ENCODE results near the gene MYO5B.
A peak's percentile ranks its signal among the peaks of the same experiment; 100 is the strongest.

The MYO5B gene

DNA sequence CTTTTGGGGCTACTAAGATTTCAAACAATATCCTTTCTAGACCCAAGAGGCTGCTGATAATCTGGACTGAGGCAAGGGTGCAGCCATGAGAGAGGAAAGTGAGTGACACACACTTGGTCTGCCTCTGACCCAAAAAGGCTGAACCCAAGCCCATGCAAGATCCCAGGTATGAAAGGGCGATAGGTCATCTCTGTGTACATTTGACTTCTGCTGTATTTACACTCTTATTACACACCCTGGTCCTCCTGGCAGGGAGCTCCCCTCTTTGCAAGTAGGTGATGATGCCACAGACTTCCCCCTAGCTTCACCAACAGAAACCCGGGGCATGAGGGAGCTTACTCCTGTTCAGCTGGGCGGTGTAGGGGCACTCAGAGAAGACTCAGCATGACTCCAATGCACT is 319.8 kb downstream of the MYO5B start:
- no peak for DNase-seq

DNA sequence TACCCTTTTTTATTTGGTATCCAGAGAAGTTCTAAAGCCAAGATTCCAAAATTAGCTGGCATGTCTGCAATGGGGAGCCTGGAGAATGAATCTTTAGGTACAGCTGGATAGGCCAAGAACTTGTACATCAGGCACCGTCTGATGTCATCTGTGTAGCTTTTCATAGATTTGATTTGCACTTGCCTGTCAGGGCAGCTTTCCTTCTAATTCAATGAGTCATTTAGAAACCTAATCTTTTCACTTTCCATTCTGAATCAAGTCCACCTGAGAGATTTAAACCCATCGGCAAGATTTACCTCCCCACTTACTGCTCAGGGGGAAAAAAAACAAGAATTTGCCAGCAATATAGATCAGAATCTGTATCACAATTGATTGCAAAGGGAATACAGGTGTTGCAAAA is 320.7 kb downstream of the MYO5B start:
- no peak for DNase-seq

DNA sequence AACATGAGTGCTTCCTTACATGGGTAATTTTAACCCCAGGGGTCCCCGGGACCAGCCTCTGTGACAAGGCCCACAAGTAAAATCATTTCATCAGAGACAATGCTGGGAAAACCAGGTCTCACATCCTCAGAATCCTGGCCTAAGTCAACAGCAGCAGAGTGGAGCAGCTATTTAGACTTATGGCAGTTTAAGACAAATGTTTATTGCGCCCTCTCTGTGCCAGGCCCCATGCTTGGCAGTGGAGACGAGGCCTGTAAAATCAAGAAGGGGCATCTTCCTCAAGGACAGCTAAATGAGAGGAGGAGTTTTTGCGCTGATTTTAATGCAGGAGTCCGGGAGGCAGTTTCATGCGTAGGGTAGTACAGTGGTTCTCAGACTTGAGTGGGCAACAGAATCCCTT is 325.6 kb downstream of the MYO5B start:
- no peak for DNase-seq

DNA sequence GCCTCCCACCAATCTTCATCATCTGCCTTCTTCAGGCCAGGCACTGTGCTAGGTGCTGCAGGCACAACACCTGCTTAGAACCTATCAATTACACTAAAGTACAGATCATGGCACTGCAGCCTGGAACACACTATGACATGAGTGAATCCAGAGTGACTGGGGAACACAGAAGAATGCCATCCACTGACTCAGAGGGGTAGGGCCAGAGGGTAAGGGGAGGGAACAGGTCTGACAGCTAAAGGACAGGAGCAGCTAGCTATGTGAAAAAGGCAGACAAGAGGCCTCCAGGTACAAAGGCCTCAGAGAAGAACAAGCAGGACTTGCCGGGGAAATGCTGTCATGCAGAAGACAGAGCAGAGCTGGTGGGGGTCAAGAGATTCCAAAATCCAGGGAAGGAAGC is 328.3 kb downstream of the MYO5B start:
- DNase-seq, result no peak

DNA sequence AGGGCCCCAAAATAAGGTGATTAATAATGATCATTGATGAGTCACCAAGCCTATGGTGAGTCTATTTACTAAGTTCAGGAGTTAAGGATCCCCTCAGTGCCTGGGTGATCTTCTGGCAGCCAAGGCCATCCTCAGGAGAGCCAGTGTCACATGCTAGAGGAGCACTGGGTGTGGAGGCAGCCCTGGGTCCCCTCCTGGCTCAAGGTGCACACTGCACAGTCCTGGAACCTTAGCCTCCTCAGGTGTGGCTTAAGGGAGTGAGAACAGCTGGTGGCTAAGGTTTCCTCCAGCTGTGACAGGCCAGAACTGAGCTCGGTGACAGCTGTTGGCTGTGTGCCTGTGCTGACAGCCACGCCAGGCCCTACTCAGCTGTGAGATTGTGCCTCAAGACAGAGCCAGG is 329.5 kb downstream of the MYO5B start:
- peak; percentile 7 for DNase-seq

DNA sequence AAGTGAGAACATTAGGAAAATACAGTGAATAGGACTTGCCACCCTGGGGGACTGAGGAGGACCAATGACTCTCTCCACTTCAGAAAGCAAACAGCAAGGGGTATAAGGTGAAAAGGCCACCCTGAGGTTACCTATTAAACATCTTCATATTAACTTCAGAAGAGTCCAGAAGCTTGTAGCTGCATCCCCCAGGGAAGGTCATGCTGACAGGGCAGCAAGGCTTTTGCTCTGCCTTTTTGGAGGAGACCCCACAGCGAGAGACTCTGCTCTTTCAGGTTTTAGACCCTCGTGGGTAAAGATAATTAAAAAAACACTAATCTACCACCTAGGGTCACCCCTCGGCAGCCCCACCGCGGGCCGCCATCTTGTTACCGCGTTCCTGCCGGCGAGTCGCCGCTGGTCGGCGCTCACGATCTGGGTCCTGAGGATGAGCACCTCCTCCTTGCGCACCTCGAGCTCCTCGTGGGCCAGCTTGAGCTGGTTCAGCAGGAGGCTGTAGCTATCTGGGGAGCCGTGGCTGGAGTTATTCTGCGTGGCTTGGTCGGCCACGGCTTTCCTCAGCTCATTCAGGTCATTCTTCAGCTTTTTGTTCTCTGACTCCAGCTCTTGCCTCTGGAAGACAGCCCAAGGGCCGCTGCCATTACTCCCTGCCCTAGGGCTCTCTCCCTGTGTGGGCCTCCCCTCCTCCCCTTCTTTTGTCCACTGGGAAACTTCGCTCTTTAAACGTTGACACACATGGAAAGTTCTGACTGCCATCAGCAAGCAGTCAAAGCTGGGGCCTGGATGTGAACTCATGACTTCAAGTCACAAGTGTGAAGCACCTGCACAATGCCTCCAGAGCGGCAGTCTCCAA is 331.0 kb downstream of the MYO5B start:
- DNase-seq, result no peak

DNA sequence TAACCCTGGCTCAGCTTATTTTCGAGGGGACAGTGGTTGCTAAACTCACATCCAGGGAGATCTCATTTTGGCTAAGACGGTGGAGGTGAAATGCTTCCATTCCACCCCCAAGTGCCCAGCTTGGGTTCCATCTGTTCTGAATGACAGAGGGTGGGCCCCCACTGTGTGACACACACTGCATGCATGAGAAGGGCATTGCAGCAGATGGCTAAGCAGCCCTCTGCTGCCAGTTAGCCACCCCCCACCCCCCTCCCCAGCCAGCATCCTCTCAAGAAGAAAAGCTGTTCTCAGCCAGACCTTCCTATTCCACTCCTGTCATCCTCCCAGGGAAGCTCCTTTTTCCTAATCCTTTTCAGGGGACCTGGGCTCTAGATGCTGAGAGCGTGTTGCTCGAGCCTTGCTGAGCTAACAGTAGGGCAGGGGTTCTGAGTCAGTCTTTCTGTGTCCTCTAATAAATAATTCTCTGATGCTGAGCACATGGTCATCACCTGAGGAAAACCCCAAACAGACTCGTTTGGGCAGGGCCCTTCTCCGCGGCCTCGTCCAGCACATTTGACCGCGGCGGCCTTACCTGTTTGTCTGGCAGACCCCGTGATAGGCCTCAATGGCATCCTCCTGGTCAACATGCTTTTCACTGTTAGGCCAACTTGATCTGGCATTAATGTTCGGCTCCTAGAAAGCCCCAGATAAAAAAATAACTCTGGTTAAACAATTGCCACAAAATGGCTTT is 332.1 kb downstream of the MYO5B start:
- DNase-seq, result no peak

DNA sequence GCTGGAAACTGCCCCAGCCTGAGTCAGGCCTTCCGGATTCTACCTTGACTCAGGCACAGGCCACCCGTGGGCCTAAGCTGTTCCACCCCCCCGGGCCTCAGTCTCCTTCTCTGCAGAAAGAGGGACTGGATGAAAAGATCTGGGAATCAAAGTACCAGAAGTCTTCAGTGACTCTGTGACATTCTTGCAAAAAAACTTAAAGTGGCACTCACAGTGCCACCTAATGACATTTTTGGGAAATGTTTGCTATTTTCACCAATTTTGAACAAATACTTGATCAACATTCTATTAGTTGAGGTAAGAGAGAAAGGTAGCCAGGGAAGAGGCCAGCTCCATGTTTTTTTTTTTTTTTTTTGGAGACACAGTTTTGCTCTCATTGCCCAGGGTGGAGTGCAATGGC is 333.3 kb downstream of the MYO5B start:
- DNase-seq, result no peak

DNA sequence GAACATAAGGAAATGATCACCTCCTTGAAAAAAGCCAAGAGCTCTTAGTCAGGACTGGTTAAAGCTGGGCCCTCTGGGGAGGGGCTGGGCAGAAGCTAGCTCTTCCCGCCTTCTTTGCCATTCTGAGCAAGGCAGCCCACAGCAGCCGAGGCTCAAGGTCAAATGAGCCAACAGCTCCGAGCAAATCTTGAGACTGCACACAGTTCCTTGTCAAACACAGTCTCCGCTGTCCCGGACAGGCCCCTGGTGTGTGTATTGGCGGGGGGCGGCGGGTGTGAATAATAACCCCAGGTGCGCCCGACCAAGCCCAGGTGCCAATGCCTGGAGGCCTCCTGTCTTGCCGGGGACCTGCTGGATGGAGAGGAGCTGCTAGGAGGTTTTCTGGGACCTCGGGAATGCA is 335.2 kb downstream of the MYO5B start:
- no peak for DNase-seq

DNA sequence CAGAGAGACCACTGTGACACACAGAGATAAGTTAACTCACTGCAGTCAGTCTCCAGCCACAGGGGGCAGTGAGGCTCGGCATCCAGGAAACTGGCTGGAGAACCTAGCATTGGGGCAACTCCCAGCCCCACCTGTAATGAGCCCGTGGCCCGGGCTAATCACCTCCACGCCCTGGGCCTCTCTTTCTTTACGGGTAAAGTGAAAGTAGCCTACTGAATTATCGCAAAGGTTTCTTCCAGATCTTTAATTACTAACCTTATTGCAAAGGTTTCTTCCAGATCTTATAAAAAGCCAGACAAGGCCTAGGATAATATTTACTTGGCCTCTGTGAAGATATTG is 336.0 kb downstream of the MYO5B start:
- DNase-seq, result no peak

DNA sequence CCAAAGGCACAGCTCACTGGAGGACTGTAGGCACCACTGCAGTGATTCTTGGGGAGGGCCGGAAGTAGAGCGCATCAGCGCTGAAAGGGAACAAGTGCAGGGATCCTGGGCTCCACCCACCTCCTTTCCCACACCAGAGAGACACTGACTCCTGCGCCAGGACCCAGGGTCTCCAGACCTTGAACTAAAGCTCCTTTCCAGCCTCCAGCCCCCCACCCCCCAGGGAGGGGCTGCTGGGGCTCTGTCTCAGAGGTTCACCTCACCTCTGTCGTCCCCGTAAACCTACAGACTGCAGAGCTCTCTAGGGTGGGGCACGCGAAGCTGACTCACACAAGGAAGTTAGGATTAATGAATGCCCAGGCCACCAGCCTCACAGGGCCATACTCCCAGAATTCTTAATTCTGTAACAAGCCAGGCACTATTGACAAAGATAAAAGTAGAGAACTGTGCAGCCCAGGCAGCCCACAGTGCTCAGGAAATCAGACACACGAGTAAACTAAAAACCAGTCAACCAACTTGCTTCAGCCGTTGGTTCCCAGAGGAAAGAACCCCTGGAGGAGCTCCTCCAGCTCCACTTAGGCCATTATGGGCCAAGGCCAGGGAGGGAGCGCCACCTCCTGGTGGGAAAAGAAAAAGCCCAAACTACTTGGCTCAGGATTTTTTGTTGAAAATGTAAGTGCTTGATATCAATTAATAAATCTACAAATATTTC is 336.5 kb downstream of the MYO5B start:
- peak; percentile 61 for DNase-seq

DNA sequence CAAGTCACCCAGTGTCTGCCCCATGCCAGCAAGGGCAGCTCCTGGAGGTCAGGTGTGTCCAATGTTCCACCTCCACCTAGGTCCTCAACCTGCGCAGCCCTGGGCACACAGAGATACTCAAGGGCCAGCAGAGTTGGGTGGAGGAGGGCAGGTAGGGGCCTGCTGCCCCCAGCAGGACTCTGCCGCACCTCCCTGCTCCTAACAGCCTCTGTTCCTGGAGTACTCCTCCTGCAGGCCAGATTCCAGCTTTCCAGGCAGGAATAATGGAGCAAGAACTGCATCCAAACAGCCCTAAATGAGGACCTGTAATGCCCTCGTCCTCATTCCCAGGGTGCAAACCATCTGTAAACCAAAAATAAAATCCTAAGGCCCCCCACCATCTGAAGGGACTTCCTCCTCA is 337.2 kb downstream of the MYO5B start:
- DNase-seq, result no peak

DNA sequence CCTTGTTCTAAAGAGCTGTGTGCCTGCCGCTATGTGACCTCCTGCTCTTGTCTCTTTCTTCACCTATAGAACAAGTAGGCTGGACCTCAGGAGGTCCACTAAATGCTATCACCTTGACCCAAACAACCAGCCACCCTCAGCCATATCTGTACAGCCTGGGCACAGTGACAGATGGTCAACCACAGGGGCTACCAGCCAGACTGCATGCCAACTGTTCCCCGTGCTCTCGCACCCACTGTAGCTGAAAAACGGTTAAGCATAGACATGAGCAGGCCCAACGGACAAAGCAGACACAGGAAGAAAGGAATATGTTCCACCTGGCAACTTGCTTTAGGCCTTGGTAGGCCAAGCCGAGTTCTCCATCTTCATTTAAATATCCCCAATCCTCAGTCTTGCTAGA is 338.5 kb downstream of the MYO5B start:
- no peak for DNase-seq

DNA sequence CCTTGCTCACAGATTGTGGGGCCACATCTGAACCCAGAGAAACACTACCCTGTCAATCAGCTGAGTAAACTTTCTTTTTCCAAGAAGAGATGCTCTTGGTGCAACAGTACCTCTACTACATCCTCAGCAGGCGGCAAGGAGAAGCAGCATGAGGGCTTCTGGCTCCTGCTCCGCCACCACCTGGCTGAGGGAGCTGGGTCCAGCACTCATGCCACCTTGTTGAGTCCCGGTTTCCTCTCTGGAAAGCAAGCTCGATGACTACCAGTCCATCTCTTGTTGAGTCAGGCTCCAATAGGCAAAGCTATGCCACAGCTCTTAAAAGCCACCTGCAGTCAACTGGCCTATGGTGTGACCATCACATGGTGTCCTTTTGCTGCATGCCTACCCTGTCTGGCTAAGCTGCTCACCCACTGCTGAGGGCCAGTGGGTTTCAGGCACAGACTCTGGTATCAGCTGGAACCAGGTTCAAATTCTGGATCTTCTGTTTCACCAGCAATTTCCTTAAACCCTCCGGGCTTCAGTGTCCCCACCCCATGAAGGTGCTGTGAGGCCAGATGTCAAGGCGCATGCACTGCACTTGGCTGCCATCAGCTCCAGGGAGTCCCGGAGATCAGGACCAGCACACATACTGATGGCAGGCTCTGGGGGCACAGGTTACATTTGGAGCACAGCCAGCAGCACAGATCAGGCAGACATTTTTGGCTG is 339.1 kb downstream of the MYO5B start:
- no peak for DNase-seq

DNA sequence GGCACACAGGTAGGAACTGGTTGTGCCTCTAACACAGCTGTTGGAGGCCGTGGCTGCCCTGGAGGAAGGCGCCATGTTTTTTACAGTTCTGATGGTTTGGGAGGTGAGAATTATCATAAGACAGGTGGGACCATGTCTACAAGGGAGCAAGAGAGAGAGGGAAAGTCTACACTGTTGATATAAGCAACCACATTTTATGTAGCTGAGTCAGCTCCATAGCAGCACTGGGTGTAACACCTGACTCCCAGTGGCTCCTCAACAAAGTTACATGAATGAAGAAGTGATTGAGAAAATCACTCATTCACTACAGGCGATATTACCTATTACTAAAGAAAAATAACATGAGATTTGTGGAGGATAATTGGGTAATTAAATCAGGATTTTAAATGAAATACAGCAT is 340.3 kb downstream of the MYO5B start:
- DNase-seq, result no peak

DNA sequence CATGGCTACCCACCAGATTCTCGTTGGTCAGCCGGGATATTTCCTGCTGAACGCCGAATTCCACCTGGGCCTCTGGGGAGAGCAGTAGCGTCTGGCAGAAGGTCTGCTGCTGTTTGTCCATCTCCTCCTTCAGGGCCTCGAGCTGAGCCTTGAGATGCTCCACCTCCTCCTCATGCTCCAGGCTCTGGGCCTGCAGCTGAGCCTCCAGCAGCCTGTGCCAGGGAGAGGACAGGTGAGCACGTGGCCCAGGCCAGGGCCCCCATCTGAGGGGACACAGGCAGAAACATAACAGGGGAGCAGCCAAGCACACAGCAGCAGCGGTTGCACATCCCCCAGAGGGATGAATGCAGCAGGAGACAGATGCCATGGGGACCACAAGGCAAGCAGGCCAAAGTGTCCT is 341.5 kb downstream of the MYO5B start:
- no peak for DNase-seq

DNA sequence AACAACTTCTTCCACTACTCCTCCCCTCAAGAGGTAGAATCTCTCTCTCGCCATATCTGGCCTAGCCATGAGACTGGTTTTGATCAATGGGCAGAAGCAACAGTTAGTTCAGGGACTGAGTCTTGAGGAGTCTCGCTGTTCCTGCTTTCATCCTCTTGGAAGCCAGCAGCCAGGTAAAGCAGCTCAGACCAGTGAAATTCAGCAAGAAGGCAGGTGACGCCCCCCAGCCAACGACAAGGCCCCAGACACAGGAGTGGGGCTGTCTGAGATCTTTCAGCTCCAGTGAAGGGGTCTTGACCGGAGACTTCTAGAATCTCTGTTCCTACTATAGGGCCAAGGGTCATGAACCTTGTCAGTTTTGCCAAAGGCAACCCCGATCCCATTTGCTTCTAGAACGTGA is 341.9 kb downstream of the MYO5B start:
- no peak for DNase-seq

DNA sequence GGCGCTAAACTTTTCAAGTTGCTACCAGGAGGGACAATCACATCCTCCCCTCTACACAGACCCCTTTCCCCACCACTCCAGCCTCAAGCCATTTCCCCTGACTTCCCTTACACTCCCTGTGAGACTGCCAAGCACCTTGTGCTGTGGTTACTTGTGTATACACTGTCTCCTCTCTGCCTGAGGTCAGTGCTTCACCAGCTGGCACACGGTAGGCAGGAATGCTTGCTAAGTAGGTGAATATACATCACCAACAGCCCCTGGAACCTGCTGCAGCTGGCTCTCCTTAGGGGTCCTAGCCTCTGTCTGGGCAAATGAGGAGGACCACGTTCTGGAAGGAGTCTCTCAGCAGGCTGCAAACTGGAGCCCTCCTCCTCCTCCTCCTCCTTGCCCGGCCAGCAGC is 343.3 kb downstream of the MYO5B start:
- DNase-seq, result no peak

DNA sequence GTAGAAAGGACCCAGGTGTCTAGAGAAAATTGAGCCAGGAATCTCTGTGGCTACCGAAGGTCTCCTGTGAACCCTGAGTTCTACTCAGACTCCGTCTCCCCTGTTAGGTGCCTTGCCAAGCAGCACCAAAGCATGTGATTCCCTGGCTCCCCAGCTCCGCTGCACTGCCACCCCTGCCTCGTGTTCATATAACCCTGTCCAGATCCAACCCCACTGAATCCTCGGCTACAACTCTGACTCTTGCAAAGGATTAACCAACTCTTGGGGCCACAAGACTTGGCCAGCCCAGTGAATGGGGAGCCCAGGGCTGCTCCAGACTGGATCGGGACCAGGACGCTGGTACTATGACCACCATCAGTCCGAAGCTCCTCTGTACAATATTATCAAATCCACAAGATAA is 344.3 kb downstream of the MYO5B start:
- no peak for DNase-seq

DNA sequence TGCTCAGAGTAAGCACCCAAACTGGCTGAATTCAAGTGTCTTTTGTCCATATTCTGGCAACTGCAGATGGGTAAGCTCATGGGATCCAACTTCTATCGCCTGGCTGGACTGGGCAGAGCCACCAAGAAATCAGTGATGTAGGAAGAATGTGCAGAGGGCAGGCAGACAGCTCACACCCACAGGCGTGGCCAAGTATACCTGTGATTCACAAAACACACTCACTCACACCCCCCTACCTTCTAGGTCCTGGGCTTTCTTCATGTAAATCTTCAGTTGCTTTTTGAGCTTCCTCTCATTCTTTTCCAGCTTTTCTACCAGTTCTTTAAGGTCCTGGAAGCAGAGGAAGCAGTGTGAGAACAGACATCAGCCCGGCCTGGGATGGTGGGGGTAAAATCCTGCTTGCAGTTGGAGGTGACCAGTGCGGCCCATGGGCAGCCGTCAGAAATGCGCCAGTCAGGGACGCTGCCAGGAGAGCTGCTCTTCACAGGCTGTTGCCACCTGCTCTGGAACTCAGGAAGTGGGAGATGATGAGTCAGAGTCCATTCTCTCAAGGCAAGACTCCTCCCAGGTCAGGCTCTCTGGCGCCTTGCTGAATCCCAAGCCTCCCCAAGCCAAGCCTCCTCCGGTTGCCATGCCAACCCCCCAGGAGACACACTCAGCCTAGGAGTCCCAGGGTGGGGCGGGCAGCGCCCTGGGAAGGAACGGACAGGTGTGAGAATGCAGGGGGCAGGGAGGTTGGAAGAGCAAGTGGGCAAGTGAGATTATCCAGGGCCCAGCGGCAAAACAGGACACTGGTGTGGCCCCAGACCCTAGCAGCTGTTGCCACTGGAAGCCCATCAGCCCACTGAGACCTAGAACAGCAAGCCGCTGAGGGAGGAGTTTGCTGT is 345.4 kb downstream of the MYO5B start:
- DNase-seq, result peak; percentile 93

DNA sequence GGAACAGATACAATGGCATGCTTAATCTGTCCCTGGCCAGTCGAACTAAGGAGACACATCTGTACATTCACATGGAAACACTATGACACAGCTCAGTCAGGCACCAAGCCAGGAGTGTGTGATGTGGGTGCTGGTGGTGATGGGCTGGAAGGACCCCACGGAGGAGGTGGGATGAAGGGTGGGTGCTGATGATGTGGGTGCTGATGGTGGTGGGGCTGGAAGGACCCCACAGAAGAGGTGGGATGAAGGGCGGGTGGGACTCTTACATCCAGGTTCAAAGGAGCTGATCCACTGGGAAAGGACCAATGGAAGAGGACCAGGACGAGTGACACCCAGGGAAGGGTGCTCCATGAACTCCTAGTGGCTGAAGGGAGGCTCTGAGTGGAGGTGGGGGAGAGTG is 346.8 kb downstream of the MYO5B start:
- no peak for DNase-seq

DNA sequence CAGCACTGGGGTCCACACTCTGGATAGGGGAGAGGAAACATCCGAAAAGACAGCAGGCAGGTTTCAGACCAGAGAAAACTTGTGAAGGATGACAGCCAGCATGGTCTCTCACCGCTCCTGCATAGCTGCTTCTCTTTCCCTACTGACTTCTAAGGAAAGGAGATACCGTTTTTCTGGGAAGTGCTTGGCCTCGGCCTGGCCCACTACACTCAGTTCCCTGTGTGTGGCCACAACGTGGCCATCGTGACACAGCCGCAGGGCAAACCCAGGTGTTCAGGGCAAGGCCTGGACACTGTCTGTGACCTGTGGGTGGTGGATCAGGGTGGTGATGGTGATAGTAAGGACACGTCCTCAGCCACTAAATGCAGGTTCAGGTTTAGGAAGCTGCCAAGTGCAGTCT is 347.4 kb downstream of the MYO5B start:
- no peak for DNase-seq

All from NCI-H1105 treated with DMSO at 0.1 percent for 48 hours (cell line).